Measurements from ENCODE around the gene PCLO. TPM values are rescaled to one million over a fixed set of nuclear protein-coding genes. Genes with fewer than 3 reads are reported as not detected.

PCLO gene
- total RNA-seq, 1 experiment from 2014 or later: 3.1 TPM

- Mint-ChIP-seq H3K9me3 (no peaks in the 10 kb centered on the region), H3K36me3 (ENCODE audit: insufficient read depth in 1 of 3, low read depth in 3 of 3) (peaks cover 9 to 19% (median 14%) of the 10 kb centered on the region in 3 experiments), H3K4me3 (no peak overlapping the region; a peak in 1 of 5 replicates), H3K27ac (peak overlapping the region in 2 of 3 experiments; percentile 8 to 22; a peak in 2 of 7 replicates), H3K4me1 (peaks cover 17 to 23% of the 10 kb centered on the region in 2 experiments), H3K27me3 (ENCODE audit: low read depth) (no peaks in the 10 kb centered on the region)
- H3T11ph ChIP-seq (ENCODE audit: low read length): no peak overlapping the region
- H3K4ac ChIP-seq (ENCODE audit: low read depth, low read length): no peak overlapping the region
- TF ChIP-seq CTCF (conservative IDR thresholded peaks at IDR 0.05): no peak
- H3K23ac ChIP-seq (ENCODE audit: insufficient read length, low read depth, low read length): no peak overlapping the region
- no peak overlapping the region for H4K91ac ChIP-seq (ENCODE audit: insufficient read length, low read depth, low read length)
- no peak overlapping the region for H2AFZ ChIP-seq (ENCODE audit: low read length)
- H3K18ac ChIP-seq (ENCODE audit: insufficient read length, low read depth, low read length): no peak overlapping the region
- H3K79me2 ChIP-seq (ENCODE audit: insufficient read depth, low read length): no peaks in the 10 kb centered on the region
- WGBS (ENCODE audit: extremely low coverage, insufficient read length, low lambda C conversion rate): no CpG with 5 or more reads among the region's 1 CpG
- H2BK20ac ChIP-seq (ENCODE audit: low read depth, low read length, poor library complexity, severe bottlenecking): no peak overlapping the region
- no peak overlapping the region for H2BK5ac ChIP-seq (ENCODE audit: insufficient read length, low read length)
- H3K14ac ChIP-seq (ENCODE audit: insufficient read depth, low read length): no peak overlapping the region
- no peak overlapping the region for H2AK5ac ChIP-seq (ENCODE audit: insufficient read length, low read length)
- no peaks in the 10 kb centered on the region for H3K27me3 ChIP-seq (ENCODE audit: insufficient read depth, low read length)
- no peak overlapping the region for H2BK15ac ChIP-seq (ENCODE audit: low read depth, low read length)
- no peak overlapping the region for H3K4me2 ChIP-seq (ENCODE audit: insufficient read depth, insufficient read length, low read length)
- no peak overlapping the region for H3K56ac ChIP-seq (ENCODE audit: insufficient read length, low read depth, low read length)
- no peak overlapping the region for H4K5ac ChIP-seq (ENCODE audit: insufficient read length, low read depth, low read length)
- H3K9me3 ChIP-seq (ENCODE audit: control insufficient read depth, low read depth, low read length): no peaks in the 10 kb centered on the region
- H2BK120ac ChIP-seq (ENCODE audit: low read depth, low read length, poor library complexity, severe bottlenecking): no peak overlapping the region
- no peak overlapping the region for H3K9ac ChIP-seq (ENCODE audit: extremely low read depth, insufficient read length, low read length)
- H4K20me1 ChIP-seq (ENCODE audit: control insufficient read depth, insufficient read depth, insufficient read length): no peaks in the 10 kb centered on the region
- DNase-seq: no peak
- H2BK12ac ChIP-seq (ENCODE audit: insufficient read length, low read depth, low read length): no peak overlapping the region
- no peak overlapping the region for H4K8ac ChIP-seq (replicated peaks; ENCODE audit: insufficient read length, low read depth, low read length)
- no peaks in the 10 kb centered on the region for H3K4me1 ChIP-seq (ENCODE audit: insufficient read depth, low read length)
- H3K79me1 ChIP-seq (ENCODE audit: insufficient read depth, low read depth, low read length, poor library complexity, severe bottlenecking): no peaks in the 10 kb centered on the region
- H3K27ac ChIP-seq (ENCODE audit: insufficient read length, low read depth, low read length): no peak overlapping the region
- H3K23me2 ChIP-seq (ENCODE audit: insufficient read length, low read depth, low read length, poor library complexity, severe bottlenecking): no peaks in the 10 kb centered on the region
Measured at GRCh38 chr7:83153419-83153818, 9.3 kb downstream of the PCLO start.
